Endodermal cell (in vitro differentiated cells): ENCODE results near the gene PANX3. TPM values are rescaled to one million over a fixed set of nuclear protein-coding genes. Genes with fewer than 3 reads are reported as not detected.

ENCODE experiments used
- DNase-seq: peaks from one replicate; pipeline ENCODE4 v3.0.0-alpha.2; 2017
- H3K27ac ChIP-seq: 2 replicates; pipeline ENCODE4 v1.5.1; 2013; ENCODE audit warnings: mild to moderate bottlenecking, low read depth, low read length, moderate library complexity
- H3K27me3 ChIP-seq: 2 replicates; pipeline ENCODE4 v1.6.1; 2013; ENCODE audit warnings: mild to moderate bottlenecking, low read length, moderate library complexity; ENCODE audit not compliant: insufficient read depth, control insufficient read depth, poor library complexity, severe bottlenecking
- H3K36me3 ChIP-seq: 2 replicates; pipeline ENCODE4 v1.7.0; 2013; ENCODE audit warnings: mild to moderate bottlenecking, low read length, moderate library complexity; ENCODE audit not compliant: control insufficient read depth, insufficient read depth
- H3K4me1 ChIP-seq: one replicate; pipeline ENCODE4 v1.7.0; 2013; ENCODE audit warnings: low read length; ENCODE audit not compliant: control insufficient read depth, insufficient read depth
- H3K4me3 ChIP-seq: 2 replicates; pipeline ENCODE4 v1.5.1; 2013; ENCODE audit warnings: mild to moderate bottlenecking, low read length, moderate library complexity
- H3K9ac ChIP-seq: 2 replicates; pipeline ENCODE4 v1.6.1; 2013; ENCODE audit warnings: mild to moderate bottlenecking, low read length, moderate library complexity; ENCODE audit not compliant: poor library complexity, severe bottlenecking; ENCODE audit errors: extremely low read depth
- H3K9me3 ChIP-seq: 2 replicates; pipeline ENCODE4 v1.6.1; 2013; ENCODE audit warnings: mild to moderate bottlenecking, low read length, moderate library complexity; ENCODE audit not compliant: control insufficient read depth
- H3K27ac Mint-ChIP-seq: 2 replicates; pipeline ENCODE4 v1.8.0; 2020; ENCODE audit warnings: mixed read lengths
- H3K27me3 Mint-ChIP-seq: 2 replicates; pipeline ENCODE4 v1.8.0; 2021; ENCODE audit warnings: mild to moderate bottlenecking, mixed read lengths; ENCODE audit not compliant: insufficient read depth
- H3K36me3 Mint-ChIP-seq: 2 replicates; pipeline ENCODE4 v1.8.0; 2020; ENCODE audit warnings: low read depth, mixed read lengths
- H3K4me1 Mint-ChIP-seq: 2 replicates; pipeline ENCODE4 v1.8.0; 2020; ENCODE audit warnings: mixed read lengths
- H3K4me3 Mint-ChIP-seq: 2 replicates; pipeline ENCODE4 v1.8.0; 2020; ENCODE audit warnings: mild to moderate bottlenecking, moderate library complexity, mixed read lengths
- H3K9me3 Mint-ChIP-seq: 2 replicates; pipeline ENCODE4 v1.8.0; 2020; ENCODE audit warnings: mild to moderate bottlenecking, mixed read lengths
- WGBS, 2 experiments: methylation state at CpG; one replicate each; pipeline versions ENCODE4 v1.1.5 to v1.1.7; 2013; ENCODE audit warnings: missing lambda C conversion rate in 2 of 2, mixed read lengths in 1 of 2; ENCODE audit not compliant: insufficient coverage in 1 of 2, insufficient read length in 1 of 2; 5-methylcytosine and 5-hydroxymethylcytosine counted together
- total RNA-seq, 2 donors: library from RNA; stranded (reverse); fragmentation: NEBNext Ultra II Directional in 1 of 2; extraction: Animal tissue kit (Norgen Biotek cat#: 25700) in 1 of 2; gene quantifications; 2 replicates in 1 of 2; 3 replicates in 1 of 2; pipeline ENCODE4 v1.2.1, GENCODE V29; 2021
- TF ChIP-seq, protein P1 (sequence below): fragments of 200-600 bp; sonication (generic); conservative IDR thresholded peaks from 2 replicates; pipeline ENCODE4 v1.5.0; 2021; ENCODE audit warnings: antibody characterized with exemption, mild to moderate bottlenecking

PANX3 gene
- total RNA-seq, 2 donors from 2014 or later, result not detected

DNA sequence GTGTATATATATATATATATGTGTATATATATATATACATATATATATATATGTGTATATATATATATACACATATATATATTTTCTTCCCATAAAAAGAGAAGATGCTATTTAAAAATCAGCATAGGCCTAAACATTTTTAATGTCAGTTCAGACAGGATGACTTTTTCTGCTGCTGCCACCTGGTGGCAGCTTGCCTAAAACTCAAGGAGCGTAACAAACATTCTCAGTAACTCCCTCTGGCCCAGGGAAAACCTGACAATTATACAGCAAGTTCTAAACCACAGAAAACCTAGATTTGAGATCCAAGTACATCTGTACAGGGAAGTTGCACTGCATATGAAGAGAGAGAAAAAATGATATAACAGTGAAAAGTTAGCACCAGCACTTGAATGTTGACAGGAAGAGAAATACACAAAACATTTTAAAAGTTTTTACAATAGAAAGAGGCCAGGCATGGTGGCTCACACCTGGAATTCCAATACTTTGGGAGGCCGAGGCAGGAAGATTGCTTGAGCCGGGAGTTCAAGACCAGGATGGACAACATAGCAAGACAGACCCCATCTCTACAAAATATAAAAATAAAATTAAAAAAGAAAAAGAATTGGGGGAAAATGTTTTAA is 24.9 kb upstream of the PANX3 start:
- H3K4me3 Mint-ChIP-seq, result no peak overlapping the region
- no peaks in the 10 kb centered on the region for H3K36me3 Mint-ChIP-seq
- WGBS, 2 experiments, result 58% methylated on average over 3 of the region's 3 CpGs; no CpG with 5 or more reads in 1 of the 2 experiments
- peak; percentile 84 for DNase-seq
- H3K9ac ChIP-seq, result no peak overlapping the region
- no peaks in the 10 kb centered on the region for H3K9me3 ChIP-seq
- H3K9me3 Mint-ChIP-seq, result no peaks in the 10 kb centered on the region
- no peak overlapping the region for H3K27ac ChIP-seq
- H3K36me3 ChIP-seq, result no peaks in the 10 kb centered on the region
- no peak overlapping the region for H3K4me3 ChIP-seq
- peaks cover 28% of the 10 kb centered on the region for H3K4me1 Mint-ChIP-seq
- H3K27me3 ChIP-seq, result no peaks in the 10 kb centered on the region
- H3K4me1 ChIP-seq, result peaks cover 27% of the 10 kb centered on the region
- no peaks in the 10 kb centered on the region for H3K27me3 Mint-ChIP-seq
- H3K27ac Mint-ChIP-seq, result no peak overlapping the region
- TF ChIP-seq, protein P1, sequence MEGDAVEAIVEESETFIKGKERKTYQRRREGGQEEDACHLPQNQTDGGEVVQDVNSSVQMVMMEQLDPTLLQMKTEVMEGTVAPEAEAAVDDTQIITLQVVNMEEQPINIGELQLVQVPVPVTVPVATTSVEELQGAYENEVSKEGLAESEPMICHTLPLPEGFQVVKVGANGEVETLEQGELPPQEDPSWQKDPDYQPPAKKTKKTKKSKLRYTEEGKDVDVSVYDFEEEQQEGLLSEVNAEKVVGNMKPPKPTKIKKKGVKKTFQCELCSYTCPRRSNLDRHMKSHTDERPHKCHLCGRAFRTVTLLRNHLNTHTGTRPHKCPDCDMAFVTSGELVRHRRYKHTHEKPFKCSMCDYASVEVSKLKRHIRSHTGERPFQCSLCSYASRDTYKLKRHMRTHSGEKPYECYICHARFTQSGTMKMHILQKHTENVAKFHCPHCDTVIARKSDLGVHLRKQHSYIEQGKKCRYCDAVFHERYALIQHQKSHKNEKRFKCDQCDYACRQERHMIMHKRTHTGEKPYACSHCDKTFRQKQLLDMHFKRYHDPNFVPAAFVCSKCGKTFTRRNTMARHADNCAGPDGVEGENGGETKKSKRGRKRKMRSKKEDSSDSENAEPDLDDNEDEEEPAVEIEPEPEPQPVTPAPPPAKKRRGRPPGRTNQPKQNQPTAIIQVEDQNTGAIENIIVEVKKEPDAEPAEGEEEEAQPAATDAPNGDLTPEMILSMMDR, result peak; percentile 82

DNA sequence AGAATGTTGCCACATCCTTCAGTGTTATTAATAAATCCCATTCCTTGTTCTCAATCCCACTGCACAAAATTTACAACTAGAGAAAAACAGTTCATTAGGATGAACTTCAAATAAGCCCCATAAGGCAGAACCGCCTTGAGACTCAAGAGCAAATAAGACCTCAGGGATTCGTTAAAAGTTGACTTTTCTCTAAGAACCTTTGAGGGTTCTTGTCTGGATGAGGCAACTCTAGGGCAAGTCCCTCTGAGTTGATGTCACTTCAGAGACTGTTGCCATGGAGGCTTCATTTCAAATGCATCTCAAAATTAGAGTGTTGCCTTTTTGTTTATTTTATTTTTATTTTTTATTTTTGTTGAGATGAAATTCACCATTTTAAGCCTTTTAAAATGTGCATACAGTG is 19.8 kb upstream of the PANX3 start:
- no peaks in the 10 kb centered on the region for H3K4me1 Mint-ChIP-seq
- no peaks in the 10 kb centered on the region for H3K9me3 Mint-ChIP-seq
- Histone ChIP-seq H3K27ac (no peak overlapping the region), H3K9ac (no peak overlapping the region), H3K9me3 (no peaks in the 10 kb centered on the region), H3K27me3 (no peaks in the 10 kb centered on the region), H3K4me3 (no peak overlapping the region), H3K4me1 (no peaks in the 10 kb centered on the region), H3K36me3 (no peaks in the 10 kb centered on the region)
- WGBS, 2 experiments, result 93 to 100% methylated on average over 2 of the region's 2 CpGs
- TF ChIP-seq, protein P1, result no peak
- H3K36me3 Mint-ChIP-seq, result no peaks in the 10 kb centered on the region
- no peak for DNase-seq
- no peak overlapping the region for H3K27ac Mint-ChIP-seq
- H3K4me3 Mint-ChIP-seq, result no peak overlapping the region
- no peaks in the 10 kb centered on the region for H3K27me3 Mint-ChIP-seq

DNA sequence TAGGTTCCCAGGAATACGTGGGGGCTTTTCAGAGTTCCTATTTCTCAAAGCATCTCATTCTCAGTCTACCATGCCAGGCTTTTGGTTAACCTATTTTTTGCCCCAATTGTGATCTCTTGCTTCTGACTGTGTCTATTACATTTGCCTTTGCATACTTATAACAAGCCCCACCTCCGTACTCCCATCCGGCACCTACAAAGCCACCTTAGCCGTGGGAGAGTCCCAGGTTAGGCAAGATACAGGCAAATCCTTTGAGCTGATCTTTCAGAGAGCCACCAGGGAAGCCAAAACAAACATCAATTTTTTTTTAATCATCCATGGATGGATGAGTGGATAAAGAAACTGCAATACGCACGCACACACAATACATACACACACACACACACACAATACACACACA is 18.6 kb upstream of the PANX3 start:
- no peak for DNase-seq
- Histone ChIP-seq H3K4me3 (no peak overlapping the region), H3K27me3 (no peaks in the 10 kb centered on the region), H3K27ac (no peak overlapping the region), H3K4me1 (no peaks in the 10 kb centered on the region), H3K9ac (no peak overlapping the region), H3K36me3 (no peaks in the 10 kb centered on the region), H3K9me3 (no peaks in the 10 kb centered on the region)
- Mint-ChIP-seq H3K27ac (no peak overlapping the region), H3K27me3 (no peaks in the 10 kb centered on the region), H3K4me1 (no peaks in the 10 kb centered on the region), H3K4me3 (no peak overlapping the region), H3K9me3 (no peaks in the 10 kb centered on the region), H3K36me3 (no peaks in the 10 kb centered on the region)
- TF ChIP-seq, protein P1, result no peak
- 93 to 100% methylated on average over 1 to 6 of the region's 6 CpGs for WGBS, 2 experiments
